ENCODE data around the gene RGL2.

The RGL2 gene

DNA sequence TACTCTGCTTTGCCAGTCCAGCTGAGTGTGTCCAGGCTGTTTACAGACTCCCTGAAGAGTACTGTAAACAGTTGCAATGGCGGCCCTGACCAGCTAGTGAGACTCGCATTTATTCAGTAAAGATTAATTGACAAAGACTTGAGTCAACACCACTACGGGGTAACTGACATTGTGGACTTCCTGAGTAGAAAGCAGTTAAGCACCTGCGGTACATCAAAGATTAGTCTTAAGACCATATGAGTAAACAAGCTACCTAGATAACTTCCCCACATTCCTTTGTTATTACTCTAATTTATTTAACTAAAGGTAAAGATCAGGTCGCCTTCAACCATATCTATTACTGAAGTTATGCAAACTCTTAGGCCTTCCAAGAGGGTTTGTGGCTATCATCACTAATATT lies 39.7 kb downstream of the RGL2 start:
- H3K27me3 ChIP-seq (ENCODE audit: insufficient read depth, low read length, poor library complexity) = no peaks in the 10 kb centered on the region
- no peak overlapping the region for H3K27ac ChIP-seq (ENCODE audit: low read length)
- no peaks in the 10 kb centered on the region for H3K4me1 ChIP-seq (ENCODE audit: insufficient read depth, low read length)
- H2AFZ ChIP-seq (ENCODE audit: low read depth, low read length) = no peak overlapping the region
- ATAC-seq (ENCODE audit: insufficient read depth, low read depth) = no peak
- no peaks in the 10 kb centered on the region for H4K20me1 ChIP-seq (ENCODE audit: insufficient read depth, low read length)
- H3K79me2 ChIP-seq (ENCODE audit: insufficient read depth, low read length) = no peaks in the 10 kb centered on the region
- H3K4me3 ChIP-seq (ENCODE audit: low read depth in 1 of 2, low read length in 2 of 2) = no peak overlapping the region
- no peak overlapping the region for H3K4me2 ChIP-seq (ENCODE audit: insufficient read depth, low read length)
- TF ChIP-seq, protein P1, sequence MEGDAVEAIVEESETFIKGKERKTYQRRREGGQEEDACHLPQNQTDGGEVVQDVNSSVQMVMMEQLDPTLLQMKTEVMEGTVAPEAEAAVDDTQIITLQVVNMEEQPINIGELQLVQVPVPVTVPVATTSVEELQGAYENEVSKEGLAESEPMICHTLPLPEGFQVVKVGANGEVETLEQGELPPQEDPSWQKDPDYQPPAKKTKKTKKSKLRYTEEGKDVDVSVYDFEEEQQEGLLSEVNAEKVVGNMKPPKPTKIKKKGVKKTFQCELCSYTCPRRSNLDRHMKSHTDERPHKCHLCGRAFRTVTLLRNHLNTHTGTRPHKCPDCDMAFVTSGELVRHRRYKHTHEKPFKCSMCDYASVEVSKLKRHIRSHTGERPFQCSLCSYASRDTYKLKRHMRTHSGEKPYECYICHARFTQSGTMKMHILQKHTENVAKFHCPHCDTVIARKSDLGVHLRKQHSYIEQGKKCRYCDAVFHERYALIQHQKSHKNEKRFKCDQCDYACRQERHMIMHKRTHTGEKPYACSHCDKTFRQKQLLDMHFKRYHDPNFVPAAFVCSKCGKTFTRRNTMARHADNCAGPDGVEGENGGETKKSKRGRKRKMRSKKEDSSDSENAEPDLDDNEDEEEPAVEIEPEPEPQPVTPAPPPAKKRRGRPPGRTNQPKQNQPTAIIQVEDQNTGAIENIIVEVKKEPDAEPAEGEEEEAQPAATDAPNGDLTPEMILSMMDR (IDR thresholded peaks at IDR 0.05; ENCODE audit: borderline replicate concordance, extremely low read depth, low read length, poor library complexity, severe bottlenecking) = no peak
- no peak for TF ChIP-seq EZH2 (IDR thresholded peaks at IDR 0.05; ENCODE audit: borderline replicate concordance, low read depth, low read length, severe bottlenecking)
- peaks cover 55% of the 10 kb centered on the region for H3K36me3 ChIP-seq (ENCODE audit: insufficient read depth, low read length)
- DNase-seq = no peak
- no peaks in the 10 kb centered on the region for H3K9me3 ChIP-seq (ENCODE audit: insufficient read depth, low read length, severe bottlenecking)
- no peak overlapping the region for H3K9ac ChIP-seq (ENCODE audit: low read depth, low read length)

DNA sequence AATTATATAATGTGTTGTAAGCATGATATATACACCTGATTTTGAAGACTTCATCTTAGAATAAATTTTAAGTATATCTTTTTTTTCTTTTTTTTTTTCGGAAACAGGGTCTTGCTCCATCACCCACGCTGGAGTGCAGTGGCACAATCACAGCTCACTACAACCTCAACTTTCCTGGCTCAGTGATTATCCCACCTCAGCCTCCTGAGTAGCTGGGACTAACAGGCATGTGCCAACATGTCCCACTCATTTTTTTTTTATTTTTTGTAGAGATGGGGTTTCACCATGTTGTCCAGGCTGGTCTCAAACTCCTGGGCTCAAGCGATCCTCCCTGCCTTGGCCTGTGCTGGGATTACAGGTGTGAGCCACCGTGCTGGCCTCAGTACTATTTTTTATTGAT lies 44.2 kb downstream of the RGL2 start:
- DNase-seq (no peak), ATAC-seq (ENCODE audit: insufficient read depth, low read depth) (no peak)
- Histone ChIP-seq H4K20me1 (ENCODE audit: insufficient read depth, low read length) (no peaks in the 10 kb centered on the region), H3K4me3 (ENCODE audit: low read depth in 1 of 2, low read length in 2 of 2) (no peak overlapping the region), H2AFZ (ENCODE audit: low read depth, low read length) (no peak overlapping the region), H3K36me3 (ENCODE audit: insufficient read depth, low read length) (peaks cover 37% of the 10 kb centered on the region), H3K4me2 (ENCODE audit: insufficient read depth, low read length) (no peak overlapping the region), H3K27me3 (ENCODE audit: insufficient read depth, low read length, poor library complexity) (no peaks in the 10 kb centered on the region), H3K9me3 (ENCODE audit: insufficient read depth, low read length, severe bottlenecking) (no peaks in the 10 kb centered on the region), H3K27ac (ENCODE audit: low read length) (no peak overlapping the region), H3K79me2 (ENCODE audit: insufficient read depth, low read length) (peaks cover 14% of the 10 kb centered on the region), H3K9ac (ENCODE audit: low read depth, low read length) (no peak overlapping the region), H3K4me1 (ENCODE audit: insufficient read depth, low read length) (peaks cover 24% of the 10 kb centered on the region)
- TF ChIP-seq EZH2 (IDR thresholded peaks at IDR 0.05; ENCODE audit: borderline replicate concordance, low read depth, low read length, severe bottlenecking) = no peak
- TF ChIP-seq, protein P1 (IDR thresholded peaks at IDR 0.05; ENCODE audit: borderline replicate concordance, extremely low read depth, low read length, poor library complexity, severe bottlenecking) = no peak

DNA sequence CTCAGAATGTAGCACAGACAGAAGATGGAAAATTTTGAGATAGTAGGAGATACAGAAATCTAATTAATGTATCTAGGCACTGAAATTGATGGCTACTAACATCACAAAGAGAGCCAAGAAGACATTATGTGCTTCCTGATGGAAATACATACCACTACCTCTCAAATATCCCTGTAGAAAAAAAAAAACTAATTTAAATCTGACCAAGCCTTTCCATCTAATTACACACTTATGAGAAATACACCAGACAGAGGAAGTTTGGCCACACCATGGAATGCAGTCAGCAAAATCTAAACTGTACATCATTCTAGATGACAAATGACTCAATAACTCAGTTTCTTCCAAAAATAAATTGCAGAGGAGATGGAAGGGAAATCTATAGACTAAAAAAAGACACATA lies 46.0 kb downstream of the RGL2 start:
- no peak for DNase-seq
- Histone ChIP-seq H3K4me1 (ENCODE audit: insufficient read depth, low read length) (peaks cover 38% of the 10 kb centered on the region), H4K20me1 (ENCODE audit: insufficient read depth, low read length) (no peaks in the 10 kb centered on the region), H3K9ac (ENCODE audit: low read depth, low read length) (no peak overlapping the region), H3K27me3 (ENCODE audit: insufficient read depth, low read length, poor library complexity) (no peaks in the 10 kb centered on the region), H3K27ac (ENCODE audit: low read length) (no peak overlapping the region), H3K4me2 (ENCODE audit: insufficient read depth, low read length) (no peak overlapping the region), H3K4me3 (ENCODE audit: low read depth in 1 of 2, low read length in 2 of 2) (no peak overlapping the region), H3K36me3 (ENCODE audit: insufficient read depth, low read length) (peaks cover 28% of the 10 kb centered on the region), H2AFZ (ENCODE audit: low read depth, low read length) (no peak overlapping the region), H3K79me2 (ENCODE audit: insufficient read depth, low read length) (peaks cover 14% of the 10 kb centered on the region), H3K9me3 (ENCODE audit: insufficient read depth, low read length, severe bottlenecking) (no peaks in the 10 kb centered on the region)
- ATAC-seq (ENCODE audit: insufficient read depth, low read depth) = no peak
- TF ChIP-seq EZH2 (IDR thresholded peaks at IDR 0.05; ENCODE audit: borderline replicate concordance, low read depth, low read length, severe bottlenecking) = no peak
- TF ChIP-seq, protein P1 (IDR thresholded peaks at IDR 0.05; ENCODE audit: borderline replicate concordance, extremely low read depth, low read length, poor library complexity, severe bottlenecking) = no peak

Measured in DND-41 (cell line).